IMR-90 (cell line): ENCODE results near the gene SBSN. TPM values are rescaled to one million over a fixed set of nuclear protein-coding genes. Genes with fewer than 3 reads are reported as not detected.

Experiments used
- ATAC-seq: fragments of 200-7000 bp; cut with Tn5 transposase; 2 replicates; pipeline ENCODE4 v1.9.1; 2020; ENCODE audit warnings: low read depth, mild to moderate bottlenecking, moderate library complexity
- BruUV-seq: library from RNA; stranded (reverse); fragments of 400-500 nt; replicated peaks from 2 replicates; lab custom pipeline; 2021; lab: Mats Ljungman, UMichigan
- CTCF ChIA-PET: fragments of 300-600 bp; formaldehyde crosslinking; extraction: SDS; loops from one replicate; lab custom pipeline; 2021; ENCODE audit warnings: antibody characterized with exemption; lab: Yijun Ruan, JAX
- POLR2A ChIA-PET: fragments of 300-600 bp; sonication (Branson Sonifier 250); formaldehyde crosslinking; loops from one replicate; lab custom pipeline; 2022; ENCODE audit warnings: antibody characterized with exemption; ENCODE audit not compliant: unreplicated experiment; lab: Charles Lee
- DNase-seq: peaks from one replicate; pipeline ENCODE4 v3.0.0; 2013
- H2AFZ ChIP-seq: replicated peaks from 2 replicates; pipeline ENCODE3; 2013; ENCODE audit warnings: low read length, mild to moderate bottlenecking; ENCODE audit not compliant: poor library complexity
- H2AK5ac ChIP-seq: 2 replicates; pipeline ENCODE4 v1.6.1; 2013; ENCODE audit warnings: low read depth, low read length, inconsistent platforms
- H2AK9ac ChIP-seq: replicated peaks from 2 replicates; pipeline ENCODE3; 2013; ENCODE audit warnings: mild to moderate bottlenecking, low read depth, low read length, moderate library complexity; ENCODE audit not compliant: poor library complexity
- H2BK120ac ChIP-seq: 2 replicates; pipeline ENCODE4 v1.6.1; 2013; ENCODE audit warnings: low read depth, low read length, inconsistent platforms
- H2BK15ac ChIP-seq: 3 replicates; pipeline ENCODE4 v1.6.1; 2013; ENCODE audit warnings: low read depth, low read length, inconsistent platforms
- H2BK20ac ChIP-seq: 2 replicates; pipeline ENCODE4 v1.6.1; 2013; ENCODE audit warnings: low read depth, mild to moderate bottlenecking, inconsistent platforms, low read length, moderate library complexity
- H2BK5ac ChIP-seq: 2 replicates; pipeline ENCODE4 v1.6.1; 2013; ENCODE audit warnings: mild to moderate bottlenecking, low read depth, low read length, inconsistent platforms; ENCODE audit not compliant: poor library complexity, severe bottlenecking
- H3K14ac ChIP-seq: replicated peaks from 2 replicates; pipeline ENCODE4 v1.6.1; 2013; ENCODE audit warnings: low read depth, low read length, inconsistent platforms
- H3K18ac ChIP-seq: 2 replicates; pipeline ENCODE4 v1.6.1; 2013; ENCODE audit warnings: low read depth, low read length, control low read depth
- H3K23ac ChIP-seq: 2 replicates; pipeline ENCODE4 v1.6.1; 2013; ENCODE audit warnings: low read depth, low read length, inconsistent platforms
- H3K27ac ChIP-seq: 2 replicates; pipeline ENCODE4 v1.5.1; 2013; ENCODE audit warnings: mild to moderate bottlenecking, control low read depth, low read length; ENCODE audit not compliant: insufficient read depth
- H3K27me3 ChIP-seq: 2 replicates; pipeline ENCODE4 v1.6.1; 2013; ENCODE audit warnings: low read length; ENCODE audit not compliant: control insufficient read depth, insufficient read depth
- H3K36me3 ChIP-seq: 2 replicates; pipeline ENCODE4 v1.6.1; 2013; ENCODE audit warnings: low read length, mixed read lengths; ENCODE audit not compliant: control insufficient read depth, insufficient read depth
- H3K4ac ChIP-seq: 2 replicates; pipeline ENCODE4 v1.6.1; 2013; ENCODE audit warnings: low read depth, low read length, inconsistent platforms
- H3K4me1 ChIP-seq: 2 replicates; pipeline ENCODE4 v1.6.1; 2013; ENCODE audit warnings: low read length, mixed read lengths; ENCODE audit not compliant: control insufficient read depth, insufficient read depth
- H3K4me2 ChIP-seq: 2 replicates; pipeline ENCODE4 v1.6.1; 2013; ENCODE audit warnings: low read depth, mild to moderate bottlenecking, control low read depth, low read length, moderate library complexity
- H3K4me3 ChIP-seq: 2 replicates; pipeline ENCODE4 v1.5.1; 2013; ENCODE audit warnings: low read depth, mild to moderate bottlenecking, control low read depth, low read length, moderate library complexity; ENCODE audit not compliant: insufficient read depth
- H3K56ac ChIP-seq: 2 replicates; pipeline ENCODE4 v1.6.1; 2013; ENCODE audit warnings: low read length, inconsistent platforms; ENCODE audit not compliant: insufficient read depth; ENCODE audit errors: extremely low read depth
- H3K79me1 ChIP-seq, 2 experiments: 2 replicates each; pipeline ENCODE4 v1.6.1; 2013; ENCODE audit warnings: low read length in 2 of 2, inconsistent platforms in 1 of 2, low read depth in 1 of 2
- H3K9ac ChIP-seq: 2 replicates; pipeline ENCODE4 v1.6.1; 2013; ENCODE audit warnings: low read depth, low read length, control low read depth
- H3K9me1 ChIP-seq: 2 replicates; pipeline ENCODE4 v1.6.1; 2013; ENCODE audit warnings: low read length, inconsistent platforms; ENCODE audit not compliant: insufficient read depth
- H3K9me3 ChIP-seq: 2 replicates; pipeline ENCODE4 v1.6.1; 2013; ENCODE audit warnings: low read length; ENCODE audit not compliant: control insufficient read depth, insufficient read depth
- H4K20me1 ChIP-seq: 2 replicates; pipeline ENCODE4 v1.6.1; 2013; ENCODE audit warnings: low read length, inconsistent platforms; ENCODE audit not compliant: insufficient read depth
- H4K5ac ChIP-seq: 2 replicates; pipeline ENCODE4 v1.6.1; 2013; ENCODE audit warnings: mild to moderate bottlenecking, low read depth, low read length, control low read depth
- H4K8ac ChIP-seq, 2 experiments: 2 replicates each; pipeline ENCODE4 v1.6.1; 2013; ENCODE audit warnings: low read depth in 2 of 2, low read length in 2 of 2, control low read depth in 1 of 2, inconsistent platforms in 1 of 2
- H4K91ac ChIP-seq: 2 replicates; pipeline ENCODE4 v1.6.1; 2013; ENCODE audit warnings: low read depth, low read length, inconsistent platforms; ENCODE audit not compliant: insufficient read depth
- BHLHE40 ChIP-seq: fragments of 150-350 bp; IDR thresholded peaks from 2 replicates; pipeline ENCODE4 v1.6.1; 2016; ENCODE audit warnings: mild to moderate bottlenecking, low read depth, low read length
- CEBPB ChIP-seq: IDR thresholded peaks from 2 replicates; pipeline ENCODE4 v1.6.1; 2012; ENCODE audit warnings: low read depth, low read length, improper control_type of control experiment
- CHD1 ChIP-seq: IDR thresholded peaks from 2 replicates; pipeline ENCODE4 v1.6.1; 2012; ENCODE audit warnings: low read depth, low read length, improper control_type of control experiment
- CTCF ChIP-seq: conservative IDR thresholded peaks from 2 replicates; pipeline ENCODE4 v1.5.1; 2012; ENCODE audit warnings: mild to moderate bottlenecking, low read depth, low read length, improper control_type of control experiment
- ELK1 ChIP-seq: fragments of 150-350 bp; IDR thresholded peaks from 2 replicates; pipeline ENCODE4 v1.6.1; 2016; ENCODE audit warnings: low read depth, mild to moderate bottlenecking, low read length, moderate library complexity, borderline replicate concordance
- FOS ChIP-seq: fragments of 150-350 bp; IDR thresholded peaks from 2 replicates; pipeline ENCODE4 v1.6.1; 2016; ENCODE audit warnings: low read depth, low read length
- MAFK ChIP-seq: IDR thresholded peaks from 2 replicates; pipeline ENCODE4 v1.6.1; 2012; ENCODE audit warnings: low read depth, low read length, improper control_type of control experiment
- MAZ ChIP-seq: IDR thresholded peaks from 2 replicates; pipeline ENCODE4 v1.6.1; 2012; ENCODE audit warnings: low read depth, mild to moderate bottlenecking, low read length, improper control_type of control experiment, moderate library complexity, borderline replicate concordance
- MXI1 ChIP-seq: IDR thresholded peaks from 2 replicates; pipeline ENCODE4 v1.6.1; 2012; ENCODE audit warnings: low read depth, mild to moderate bottlenecking, low read length, moderate library complexity, borderline replicate concordance
- NFE2L2 ChIP-seq: fragments of 150-350 bp; IDR thresholded peaks from 2 replicates; pipeline ENCODE4 v1.6.1; 2016; ENCODE audit warnings: low read depth, mild to moderate bottlenecking, low read length
- POLR2A ChIP-seq: IDR thresholded peaks from 2 replicates; pipeline ENCODE4 v1.6.1; 2012; ENCODE audit warnings: mild to moderate bottlenecking, low read depth, low read length
- RAD21 ChIP-seq: IDR thresholded peaks from 2 replicates; pipeline ENCODE4 v1.6.1; 2012; ENCODE audit warnings: low read length, improper control_type of control experiment
- RCOR1 ChIP-seq: IDR thresholded peaks from 2 replicates; pipeline ENCODE4 v1.6.1; 2012; ENCODE audit warnings: mild to moderate bottlenecking, low read length, improper control_type of control experiment; ENCODE audit not compliant: insufficient replicate concordance
- RFX5 ChIP-seq: IDR thresholded peaks from 2 replicates; pipeline ENCODE4 v1.8.0; 2012; ENCODE audit warnings: low read depth, mild to moderate bottlenecking, low read length, moderate library complexity
- SMC3 ChIP-seq: fragments of 150-350 bp; IDR thresholded peaks from 2 replicates; pipeline ENCODE4 v1.6.1; 2016; ENCODE audit warnings: low read depth, mild to moderate bottlenecking, antibody characterized with exemption, low read length, moderate library complexity
- USF2 ChIP-seq: fragments of 150-350 bp; IDR thresholded peaks from 2 replicates; pipeline ENCODE4 v1.6.1; 2017; ENCODE audit warnings: mild to moderate bottlenecking, antibody characterized with exemption, low read length, low read depth
- WGBS, 2 experiments: methylation state at CpG; one replicate each; pipeline versions ENCODE4 v1.1.5 to v1.1.7; 2013; ENCODE audit warnings: missing lambda C conversion rate in 2 of 2; ENCODE audit not compliant: insufficient read length in 1 of 2; ENCODE audit errors: extremely low coverage in 2 of 2; 5-methylcytosine and 5-hydroxymethylcytosine counted together
- dilution Hi-C: fragments of 300-500 bp; cut with HindIII; formaldehyde crosslinking; loops from one replicate; pipeline ENCODE4 v1.14.3; 2018; ENCODE audit warnings: low sequenced_read_pairs; ENCODE audit not compliant: unreplicated experiment
- in situ Hi-C: fragments of 300-500 bp; cut with MboI; formaldehyde crosslinking; loops from 3 replicates; pipeline ENCODE4 v1.14.3; 2019; ENCODE audit warnings: low sequenced_read_pairs, inconsistent platforms, mixed read lengths
- intact Hi-C: fragments of 100-400 bp; cut with micrococcal nuclease; formaldehyde crosslinking; loops from 2 replicates; pipeline ENCODE4 v1.10.0; 2022
- polyA plus RNA-seq, 3 experiments: library from polyadenylated mRNA; depleted of rRNA; stranded (reverse); fragments of >200 nt; gene quantifications; 2 replicates each; pipeline ENCODE4 v1.2.3, GENCODE V29; 2012; ENCODE audit warnings: low replicate concordance in 1 of 3
- total RNA-seq: library from RNA; depleted of rRNA; stranded (reverse); fragments of >200 nt; gene quantifications from 2 replicates; pipeline ENCODE4 v1.2.3, GENCODE V29; 2012

Gene SBSN
- total and polyA plus RNA-seq, 2 of the 4 experiments (the other 2 are of a cell fraction), result 0.72 to 6.4 TPM

- H3K79me1 ChIP-seq, result no peaks in the 10 kb centered on the region
- no TSS peak for BruUV-seq
- H4K8ac ChIP-seq, result no peak within 1 kb of the TSS
- H3K18ac ChIP-seq, result no peak within 1 kb of the TSS
- H3K4me1 ChIP-seq, result no peaks in the 10 kb centered on the region
- ATAC-seq (no peak), DNase-seq (no peak)
- peaks cover 44% of the 10 kb centered on the region for H3K27me3 ChIP-seq
- no peak within 1 kb of the TSS for H4K91ac ChIP-seq
- no peak within 1 kb of the TSS for H3K23ac ChIP-seq
- H2BK5ac ChIP-seq, result no peak within 1 kb of the TSS
- no peak within 1 kb of the TSS for H2BK20ac ChIP-seq
- in situ Hi-C loops, result no loop called here
- no peak within 1 kb of the TSS for H3K4ac ChIP-seq
- no peak within 1 kb of the TSS for H2AK9ac ChIP-seq
- no peak within 1 kb of the TSS for H2AK5ac ChIP-seq
- H3K56ac ChIP-seq, result no peak within 1 kb of the TSS
- no peaks in the 10 kb centered on the region for H3K9me3 ChIP-seq
- no CpG with 5 or more reads among the region's 9 CpGs for WGBS, 2 experiments
- H4K20me1 ChIP-seq, result no peaks in the 10 kb centered on the region
- H2AFZ ChIP-seq, result no peak within 1 kb of the TSS
- no peak within 1 kb of the TSS for H4K5ac ChIP-seq
- dilution Hi-C loops, result no loop called here
- H3K27ac ChIP-seq, result no peak within 1 kb of the TSS
- ChIA-PET POLR2A (no interaction called here), CTCF (interaction anchor here (0.6 to 0.8 kb wide), 2 partner anchors 10 to 137 kb away, joined by 5 to 10 read pairs; no protein-coding TSS in a partner anchor)
- H3K9ac ChIP-seq, result no peak within 1 kb of the TSS
- no peaks in the 10 kb centered on the region for H3K36me3 ChIP-seq
- no peak within 1 kb of the TSS for H2BK15ac ChIP-seq
- H3K9me1 ChIP-seq, result no peaks in the 10 kb centered on the region
- no peak for TF ChIP-seq MXI1
- no peak for TF ChIP-seq USF2
- TF ChIP-seq ELK1, result no peak
- no peak for TF ChIP-seq RCOR1
- no peak for TF ChIP-seq CHD1
- no peak for TF ChIP-seq POLR2A
- no peak for TF ChIP-seq RFX5
- no peak for TF ChIP-seq RAD21
- no peak for TF ChIP-seq MAZ
- no peak for TF ChIP-seq MAFK
- no peak for TF ChIP-seq CEBPB
- no peak for TF ChIP-seq NFE2L2
- TF ChIP-seq FOS, result no peak
- no peak for TF ChIP-seq SMC3
- no peak for TF ChIP-seq BHLHE40
- TF ChIP-seq CTCF, result no peak
- no peak within 1 kb of the TSS for H3K4me2 ChIP-seq
- intact Hi-C loops, result no loop called here
- H3K14ac ChIP-seq, result no peak within 1 kb of the TSS; the same call in 1 of the 2 replicates
- H2BK120ac ChIP-seq, result no peak within 1 kb of the TSS
- no peak within 1 kb of the TSS for H3K4me3 ChIP-seq
Measured at GRCh38 chr19:35490364-35490763, 37.7 kb downstream of the SBSN start, which contains the start of gene KRTDAP. Gene KRTDAP (minus strand): TSS chr19:35490464. CDS start chr19:35490442, 22 bp downstream.
